Limb (tissue), 2 donors: ENCODE measurements around the gene FHAD1.

Experiments
- DNase-seq, 2 donors: peaks; one replicate each; pipeline ENCODE4 v3.0.0-alpha.2; 2016; ENCODE audit errors: extremely low spot score in 2 of 2

The FHAD1 gene

GRCh38 chr1:15344800-15345704 lies 98.0 kb downstream of the FHAD1 start:
- DNase-seq = no peak

- no peak for DNase-seq
Observed at GRCh38 chr1:15345705-15346345, 98.8 kb downstream of the FHAD1 start.

- DNase-seq = no peak
Observed at GRCh38 chr1:15346346-15347030, 99.5 kb downstream of the FHAD1 start.

- no peak for DNase-seq
Observed at GRCh38 chr1:15347182-15347581, 100.2 kb downstream of the FHAD1 start.

GRCh38 chr1:15348648-15349047 lies 101.6 kb downstream of the FHAD1 start:
- DNase-seq = no peak

GRCh38 chr1:15349133-15349532 lies 102.1 kb downstream of the FHAD1 start:
- DNase-seq = no peak

GRCh38 chr1:15350151-15350550 lies 103.1 kb downstream of the FHAD1 start:
- no peak for DNase-seq

- no peak for DNase-seq
Observed at GRCh38 chr1:15350551-15351200, 103.7 kb downstream of the FHAD1 start.

- DNase-seq = no peak
Observed at GRCh38 chr1:15351310-15351709, 104.3 kb downstream of the FHAD1 start.

- DNase-seq = no peak
Observed at GRCh38 chr1:15352128-15352957, 105.3 kb downstream of the FHAD1 start.

GRCh38 chr1:15353839-15354579 lies 107.0 kb downstream of the FHAD1 start:
- DNase-seq = no peak

- DNase-seq = no peak
Observed at GRCh38 chr1:15354580-15354965, 107.5 kb downstream of the FHAD1 start.

GRCh38 chr1:15355968-15356625 lies 109.1 kb downstream of the FHAD1 start:
- DNase-seq = no peak

- DNase-seq = no peak
Observed at GRCh38 chr1:15357612-15358207, 110.7 kb downstream of the FHAD1 start.

- no peak for DNase-seq
Observed at GRCh38 chr1:15358565-15359133, 111.6 kb downstream of the FHAD1 start.

- DNase-seq = no peak
Observed at GRCh38 chr1:15360700-15361099, 113.7 kb downstream of the FHAD1 start.

- no peak for DNase-seq
Observed at GRCh38 chr1:15362096-15362736, 115.2 kb downstream of the FHAD1 start.

- no peak for DNase-seq
Observed at GRCh38 chr1:15362737-15363128, 115.7 kb downstream of the FHAD1 start.
